A549 (cell line): Measurements from ENCODE around the gene SAYSD1. TPM values are rescaled to one million over a fixed set of nuclear protein-coding genes. Genes with fewer than 3 reads are reported as not detected.

Experiments
- ATAC-seq, 2 experiments: fragments of 200-7000 bp in 1 of 2; fragments of >200 bp in 1 of 2; cut with Nextera tagmentation in 1 of 2; cut with Tn5 transposase in 1 of 2; 3 replicates each; pipeline versions ENCODE4 v1.8.0 to v1.9.1; 2018 to 2020; ENCODE audit warnings: mild to moderate bottlenecking in 1 of 2, moderate library complexity in 1 of 2
- CTCF ChIA-PET: fragments of 300-600 bp; sonication (Branson Sonifier 250); formaldehyde crosslinking; extraction: SDS; loops from one replicate; lab custom pipeline; 2021; ENCODE audit warnings: antibody characterized with exemption, inconsistent platforms; lab: Yijun Ruan, JAX
- POLR2A ChIA-PET: fragments of 350-600 bp; formaldehyde crosslinking; extraction: SDS; loops from one replicate; lab custom pipeline; 2021; ENCODE audit warnings: antibody characterized with exemption, inconsistent platforms; lab: Yijun Ruan, JAX
- DNase-seq, 2 experiments: peaks; one replicate each; pipeline versions ENCODE4 v3.0.0 to v3.0.0-alpha.2; 2011 to 2016; ENCODE audit warnings: low read depth in 1 of 2, low spot score in 1 of 2
- FAIRE-seq: peaks from 2 replicates; lab custom pipeline; 2011; peaks lifted over from hg19 to GRCh38; lab: Jason Lieb, UNC
- H3K27ac ChIP-seq, 2 experiments: fragments of >200 bp; sonication (Bioruptor Twin); formaldehyde crosslinking; 3 replicates each; pipeline ENCODE4 v1.5.1; 2016 to 2017
- H3K4me1 ChIP-seq: fragments of >200 bp; sonication (Bioruptor Twin); formaldehyde crosslinking; 3 replicates; pipeline ENCODE4 v1.6.1; 2016
- H3K4me2 ChIP-seq: fragments of >200 bp; sonication (Bioruptor Twin); formaldehyde crosslinking; 3 replicates; pipeline ENCODE4 v1.6.1; 2016
- H3K4me3 ChIP-seq: fragments of >200 bp; sonication (Bioruptor Twin); formaldehyde crosslinking; 3 replicates; pipeline ENCODE4 v1.5.1; 2016
- H3K9me3 ChIP-seq: fragments of >200 bp; sonication (Bioruptor Twin); formaldehyde crosslinking; 3 replicates; pipeline ENCODE4 v1.6.1; 2016
- BCL3 ChIP-seq: fragments of >200 bp; sonication (Bioruptor Twin); formaldehyde crosslinking; IDR thresholded peaks from 3 replicates; pipeline ENCODE4 v1.6.1; 2016
- BHLHE40 ChIP-seq: IDR thresholded peaks from 2 replicates; pipeline ENCODE4 v1.6.1; 2012; ENCODE audit warnings: low read depth, low read length, inconsistent platforms
- CEBPB ChIP-seq, 2 experiments: fragments of >200 bp in 1 of 2; sonication (Bioruptor Twin) in 1 of 2; formaldehyde crosslinking in 1 of 2; IDR thresholded peaks; 2 replicates each; pipeline ENCODE4 v1.6.1; 2012 to 2016
- CHD2 ChIP-seq: fragments of 150-350 bp; IDR thresholded peaks from 2 replicates; pipeline ENCODE4 v1.6.1; 2014; ENCODE audit warnings: low read length; ENCODE audit not compliant: partially characterized antibody
- CHD4 ChIP-seq: fragments of 200-600 bp; sonication (generic); IDR thresholded peaks from 2 replicates; pipeline ENCODE4 v1.6.1; 2016; ENCODE audit warnings: antibody characterized with exemption, mild to moderate bottlenecking, borderline replicate concordance
- CTCF ChIP-seq: fragments of >200 bp; sonication (Bioruptor Twin); formaldehyde crosslinking; IDR thresholded peaks from 3 replicates; pipeline ENCODE4 v1.5.1; 2016
- EHMT2 ChIP-seq: fragments of 200-600 bp; sonication (generic); IDR thresholded peaks from 2 replicates; pipeline ENCODE4 v1.6.1; 2016; ENCODE audit warnings: antibody characterized with exemption, low read depth, mild to moderate bottlenecking, moderate library complexity
- EP300 ChIP-seq, 2 experiments: fragments of >200 bp; sonication (Bioruptor Twin); formaldehyde crosslinking; IDR thresholded peaks; 2 replicates in 1 of 2; 3 replicates in 1 of 2; pipeline ENCODE4 v1.6.1; 2016 to 2017
- ESRRA ChIP-seq: fragments of 150-350 bp; IDR thresholded peaks from 2 replicates; pipeline ENCODE4 v1.6.1; 2014; ENCODE audit warnings: mild to moderate bottlenecking, low read length, borderline replicate concordance
- FOSB ChIP-seq: fragments of 250-450 bp; sonication (Bioruptor Pico); IDR thresholded peaks from 2 replicates; pipeline ENCODE4 v1.5.0; 2020; ENCODE audit warnings: mild to moderate bottlenecking, moderate library complexity
- GATA3 ChIP-seq: IDR thresholded peaks from 2 replicates; pipeline ENCODE4 v1.6.1; 2012; ENCODE audit warnings: borderline replicate concordance
- HDAC2 ChIP-seq: fragments of 200-600 bp; sonication (generic); IDR thresholded peaks from 2 replicates; pipeline ENCODE4 v1.6.1; 2016
- HOXA7 ChIP-seq: fragments of 250-450 bp; sonication (Bioruptor Pico); IDR thresholded peaks from 2 replicates; pipeline ENCODE4 v1.5.0; 2020; ENCODE audit warnings: mild to moderate bottlenecking, moderate library complexity
- HOXB13 ChIP-seq: fragments of 250-450 bp; sonication (Bioruptor Pico); IDR thresholded peaks from 2 replicates; pipeline ENCODE4 v1.5.0; 2020; ENCODE audit warnings: low read depth, mild to moderate bottlenecking, moderate library complexity
- HOXB5 ChIP-seq: fragments of 250-450 bp; sonication (Bioruptor Pico); IDR thresholded peaks from 2 replicates; pipeline ENCODE4 v1.5.0; 2020; ENCODE audit warnings: mild to moderate bottlenecking, moderate library complexity
- KDM1A ChIP-seq: fragments of 200-600 bp; sonication (generic); IDR thresholded peaks from 2 replicates; pipeline ENCODE4 v1.6.1; 2016; ENCODE audit warnings: low read depth, mild to moderate bottlenecking
- KDM5A ChIP-seq: fragments of 200-600 bp; sonication (generic); IDR thresholded peaks from 2 replicates; pipeline ENCODE4 v1.6.1; 2016; ENCODE audit warnings: antibody characterized with exemption, mild to moderate bottlenecking
- MAZ ChIP-seq: fragments of 150-350 bp; IDR thresholded peaks from 2 replicates; pipeline ENCODE4 v1.6.1; 2014; ENCODE audit warnings: antibody characterized with exemption, low read depth, low read length, borderline replicate concordance
- MYC ChIP-seq: IDR thresholded peaks from 2 replicates; pipeline ENCODE4 v1.6.1; 2012; ENCODE audit warnings: mild to moderate bottlenecking, inconsistent platforms, low read length, improper control_type of control experiment, borderline replicate concordance
- NFE2L2 ChIP-seq: fragments of 150-350 bp; conservative IDR thresholded peaks from 2 replicates; pipeline ENCODE4 v1.6.1; 2014; ENCODE audit warnings: low read length
- NPAS2 ChIP-seq: fragments of 250-450 bp; sonication (Bioruptor Pico); IDR thresholded peaks from 2 replicates; pipeline ENCODE4 v1.8.0; 2022; ENCODE audit warnings: mild to moderate bottlenecking, moderate library complexity, borderline replicate concordance
- POLR2AphosphoS2 ChIP-seq: conservative IDR thresholded peaks from 2 replicates; pipeline ENCODE4 v1.6.1; 2012; ENCODE audit warnings: low read length, improper control_type of control experiment, inconsistent platforms
- RAD21 ChIP-seq, 2 experiments: fragments of >200 bp in 1 of 2; sonication (Bioruptor Twin) in 1 of 2; formaldehyde crosslinking in 1 of 2; IDR thresholded peaks in 1 of 2; conservative IDR thresholded peaks in 1 of 2; 2 replicates in 1 of 2; 3 replicates in 1 of 2; pipeline ENCODE4 v1.6.1; 2012 to 2018; ENCODE audit warnings: inconsistent platforms in 1 of 2
- RARB ChIP-seq: fragments of 250-450 bp; sonication (Bioruptor Pico); IDR thresholded peaks from 2 replicates; pipeline ENCODE4 v1.8.0; 2021; ENCODE audit warnings: mild to moderate bottlenecking, moderate library complexity
- RCOR1 ChIP-seq: fragments of 150-350 bp; IDR thresholded peaks from 2 replicates; pipeline ENCODE4 v1.6.1; 2014; ENCODE audit warnings: antibody characterized with exemption, low read length, low read depth
- REST ChIP-seq: fragments of 200-600 bp; sonication (generic); IDR thresholded peaks from 2 replicates; pipeline ENCODE4 v1.6.1; 2016; ENCODE audit warnings: antibody characterized with exemption, mild to moderate bottlenecking, moderate library complexity
- RFX5 ChIP-seq: fragments of 450-650 bp; IDR thresholded peaks from 2 replicates; pipeline ENCODE4 v1.7.1; 2014; ENCODE audit warnings: antibody characterized with exemption, mild to moderate bottlenecking, moderate library complexity
- RNF2 ChIP-seq: fragments of 200-600 bp; sonication (generic); IDR thresholded peaks from 2 replicates; pipeline ENCODE4 v1.6.1; 2016; ENCODE audit warnings: low read depth, mild to moderate bottlenecking, antibody characterized with exemption, moderate library complexity, borderline replicate concordance
- SMC3 ChIP-seq: fragments of >200 bp; sonication (Bioruptor Twin); formaldehyde crosslinking; IDR thresholded peaks from 3 replicates; pipeline ENCODE4 v1.6.1; 2018; ENCODE audit warnings: inconsistent platforms
- TP53 ChIP-seq: fragments of 250-450 bp; sonication (Bioruptor Pico); IDR thresholded peaks from 2 replicates; pipeline ENCODE4 v1.5.0; 2021; ENCODE audit warnings: mild to moderate bottlenecking, moderate library complexity
- ZC3H11A ChIP-seq: fragments of 450-650 bp; IDR thresholded peaks from 2 replicates; pipeline ENCODE4 v1.6.1; 2014; ENCODE audit warnings: antibody characterized with exemption, mild to moderate bottlenecking
- WGBS: methylation state at CpG from one replicate; pipeline ENCODE4 v1.1.6; 2017; ENCODE audit errors: missing lambda C conversion rate; 5-methylcytosine and 5-hydroxymethylcytosine counted together
- polyA plus RNA-seq, 4 experiments: library from polyadenylated mRNA; depleted of rRNA in 3 of 4; stranded (reverse); fragments of >200 nt; fragmentation: RNase III in 1 of 4; extraction: RNeasy Plus Mini Kit Qiagen cat#74134 plus additional on column Dnase treatment in 1 of 4; gene quantifications; 2 replicates in 3 of 4; 3 replicates in 1 of 4; pipeline ENCODE4 v1.2.3, GENCODE V29; 2011 to 2017

Gene SAYSD1
- polyA plus RNA-seq, 2 of the 4 experiments (the other 2 are of a cell fraction), result 8.1 to 15.6 TPM

DNA sequence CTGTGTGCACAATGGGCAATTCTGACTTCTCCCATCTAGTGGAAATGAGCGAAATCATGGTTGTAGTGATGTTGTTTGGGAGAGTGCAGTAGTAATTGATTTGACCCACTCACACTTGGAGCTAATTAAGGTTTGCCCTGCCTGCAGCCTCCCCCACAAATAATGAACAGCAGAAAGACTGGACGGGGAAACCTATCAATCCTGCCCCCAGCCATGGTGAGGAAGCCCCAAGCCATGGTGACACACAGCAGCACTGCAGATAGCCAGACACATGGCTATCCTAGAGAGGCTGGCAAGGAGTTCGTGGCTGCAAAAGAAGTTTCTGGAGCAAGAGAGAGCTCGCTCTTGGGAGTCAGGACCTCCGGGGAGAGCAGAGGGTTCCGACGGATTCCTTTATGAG lies 27.8 kb downstream of the SAYSD1 start (continued):
- TF ChIP-seq NPAS2 (CRISPR knock-in tag), result no peak
- TF ChIP-seq HOXB13 (CRISPR knock-in tag), result no peak
- TF ChIP-seq HOXB5, result no peak
- TF ChIP-seq RCOR1, result no peak
- no peak for TF ChIP-seq KDM1A
- TF ChIP-seq CHD4, result no peak
- TF ChIP-seq HDAC2, result no peak
- TF ChIP-seq MAZ, result no peak
- TF ChIP-seq, all 56 proteins: peak for 0

DNA sequence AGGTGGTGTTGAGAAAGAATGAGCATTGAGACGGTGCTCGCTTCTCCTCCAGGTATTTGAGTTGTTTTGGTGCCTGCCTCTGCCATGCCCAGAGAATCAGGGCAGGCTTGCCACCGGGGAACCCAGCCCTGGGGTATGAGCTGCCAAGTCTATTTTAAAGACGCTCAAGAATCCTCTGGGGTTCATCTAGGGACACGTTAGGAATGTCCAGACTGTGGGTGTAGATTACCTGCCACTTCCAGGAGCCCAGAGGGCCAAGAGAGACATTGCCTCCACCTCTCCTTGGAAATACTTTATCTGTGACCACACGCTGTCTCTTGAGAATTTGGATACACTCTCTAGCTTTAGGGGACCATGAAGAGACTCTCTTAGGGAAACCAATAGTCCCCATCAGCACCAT lies 28.3 kb downstream of the SAYSD1 start:
- Histone ChIP-seq H3K4me1 (no peaks in the 10 kb centered on the region), H3K9me3 (no peaks in the 10 kb centered on the region), H3K4me2 (no peak overlapping the region), H3K27ac (no peak overlapping the region), H3K4me3 (no peak overlapping the region)
- POLR2A ChIA-PET, result no interaction called here
- FAIRE-seq (no peak), ATAC-seq (no peak), DNase-seq (no peak)
- CTCF ChIA-PET, result interaction anchor here (1.1 kb wide), 1 partner anchor 16 kb away, joined by 3 read pairs; no protein-coding TSS in a partner anchor
- WGBS, result 6% methylated on average over 6 of the region's 6 CpGs
- no peak for TF ChIP-seq HOXB5
- no peak for TF ChIP-seq NPAS2 (CRISPR knock-in tag)
- no peak for TF ChIP-seq RAD21 (conservative IDR thresholded peaks at IDR 0.05 in 1 of 2, IDR thresholded peaks at IDR 0.05 in 1 of 2)
- TF ChIP-seq RARB, result no peak
- TF ChIP-seq BHLHE40, result no peak
- no peak for TF ChIP-seq SMC3
- TF ChIP-seq NFE2L2, result no peak
- TF ChIP-seq HOXB13 (CRISPR knock-in tag), result no peak
- no peak for TF ChIP-seq RFX5
- no peak for TF ChIP-seq KDM1A
- TF ChIP-seq BCL3, result no peak
- TF ChIP-seq POLR2AphosphoS2, result no peak
- no peak for TF ChIP-seq MYC
- no peak for TF ChIP-seq RCOR1
- TF ChIP-seq FOSB, result no peak

GRCh38 chr6:39086294-39086693 lies 28.7 kb downstream of the SAYSD1 start:
- DNase-seq (no peak), ATAC-seq (no peak), FAIRE-seq (no peak)
- H3K9me3 ChIP-seq, result no peaks in the 10 kb centered on the region
- CTCF ChIA-PET, result interaction anchor here (1.1 kb wide), 1 partner anchor 16 kb away, joined by 3 read pairs; no protein-coding TSS in a partner anchor
- TF ChIP-seq CTCF (no peak), TP53 (CRISPR knock-in tag) (no peak), GATA3 (no peak), EP300 (IDR thresholded peaks at IDR 0.05) (no peak), POLR2AphosphoS2 (no peak), RNF2 (no peak), KDM5A (no peak), FOSB (no peak), REST (no peak), ZC3H11A (no peak), SMC3 (no peak), CEBPB (IDR thresholded peaks at IDR 0.05) (no peak), ESRRA (no peak), CHD2 (no peak), EHMT2 (no peak), MAZ (no peak), HOXA7 (no peak), RFX5 (no peak)
- no peak overlapping the region for H3K27ac ChIP-seq
- POLR2A ChIA-PET, result no interaction called here
- H3K4me1 ChIP-seq, result no peaks in the 10 kb centered on the region
- no peak overlapping the region for H3K4me3 ChIP-seq
- WGBS, result 47% methylated on average over 7 of the region's 7 CpGs
- H3K4me2 ChIP-seq, result no peak overlapping the region
